ENCODE results near the gene COMMD2. TPM values are rescaled to one million over a fixed set of nuclear protein-coding genes. Genes with fewer than 3 reads are reported as not detected.

The COMMD2 gene
- total RNA-seq, 2 experiments from 2014 or later: 42.0 to 46.8 TPM

DNA sequence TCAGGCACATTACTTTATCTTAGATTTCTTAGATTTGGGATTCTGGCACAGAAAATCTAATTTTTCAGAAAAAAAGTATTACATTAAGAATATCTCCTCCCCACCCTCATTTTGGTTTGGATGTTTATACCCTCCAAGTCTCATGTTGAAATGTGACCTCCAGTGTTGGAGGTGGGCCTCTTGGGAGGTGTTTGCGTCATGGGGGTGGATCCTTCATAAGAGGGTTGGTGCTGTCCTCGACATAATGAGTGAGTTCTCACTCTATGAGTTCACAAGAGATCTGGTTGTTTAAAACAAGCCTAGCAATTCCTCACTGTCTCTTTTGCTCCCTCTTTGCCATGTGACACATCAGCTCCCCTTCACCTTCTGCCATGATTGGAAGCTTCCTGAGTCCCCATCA, 48.8 kb downstream of the COMMD2 start:
- CTCF ChIA-PET: no interaction called here
- intact Hi-C loops (cut with DNase I, micrococcal nuclease): no loop called here
- Histone ChIP-seq H3K4me3 (ENCODE audit: low read length) (no peak overlapping the region), H3K36me3 (ENCODE audit: insufficient read depth, low read length) (no peaks in the 10 kb centered on the region), H3K27me3 (ENCODE audit: control insufficient read depth in 1 of 2, insufficient read depth in 2 of 2, low read length in 2 of 2) (no peaks in the 10 kb centered on the region), H3K9me3 (ENCODE audit: control insufficient read depth in 1 of 2, insufficient read depth in 1 of 2, low read length in 2 of 2) (peaks cover 4 to 5% of the 10 kb centered on the region in 2 experiments), H3K27ac (ENCODE audit: low read depth in 1 of 2, low read length in 2 of 2) (no peak overlapping the region), H3K4me1 (ENCODE audit: insufficient read depth, low read length) (peaks cover 3% of the 10 kb centered on the region)
- Mint-ChIP-seq H3K27ac (no peak overlapping the region), H3K4me3 (no peak overlapping the region), H3K27me3 (no peaks in the 10 kb centered on the region), H3K4me1 (ENCODE audit: low read depth) (no peaks in the 10 kb centered on the region), H3K36me3 (ENCODE audit: low read depth) (peaks cover 4% of the 10 kb centered on the region), H3K9me3 (peaks cover 2% of the 10 kb centered on the region)
- no peak for DNase-seq
- ATAC-seq (ENCODE audit: poor library complexity): no peak
- TF ChIP-seq, protein P1, sequence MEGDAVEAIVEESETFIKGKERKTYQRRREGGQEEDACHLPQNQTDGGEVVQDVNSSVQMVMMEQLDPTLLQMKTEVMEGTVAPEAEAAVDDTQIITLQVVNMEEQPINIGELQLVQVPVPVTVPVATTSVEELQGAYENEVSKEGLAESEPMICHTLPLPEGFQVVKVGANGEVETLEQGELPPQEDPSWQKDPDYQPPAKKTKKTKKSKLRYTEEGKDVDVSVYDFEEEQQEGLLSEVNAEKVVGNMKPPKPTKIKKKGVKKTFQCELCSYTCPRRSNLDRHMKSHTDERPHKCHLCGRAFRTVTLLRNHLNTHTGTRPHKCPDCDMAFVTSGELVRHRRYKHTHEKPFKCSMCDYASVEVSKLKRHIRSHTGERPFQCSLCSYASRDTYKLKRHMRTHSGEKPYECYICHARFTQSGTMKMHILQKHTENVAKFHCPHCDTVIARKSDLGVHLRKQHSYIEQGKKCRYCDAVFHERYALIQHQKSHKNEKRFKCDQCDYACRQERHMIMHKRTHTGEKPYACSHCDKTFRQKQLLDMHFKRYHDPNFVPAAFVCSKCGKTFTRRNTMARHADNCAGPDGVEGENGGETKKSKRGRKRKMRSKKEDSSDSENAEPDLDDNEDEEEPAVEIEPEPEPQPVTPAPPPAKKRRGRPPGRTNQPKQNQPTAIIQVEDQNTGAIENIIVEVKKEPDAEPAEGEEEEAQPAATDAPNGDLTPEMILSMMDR (IDR thresholded peaks at IDR 0.05): no peak
- POLR2A ChIA-PET: no interaction called here

DNA sequence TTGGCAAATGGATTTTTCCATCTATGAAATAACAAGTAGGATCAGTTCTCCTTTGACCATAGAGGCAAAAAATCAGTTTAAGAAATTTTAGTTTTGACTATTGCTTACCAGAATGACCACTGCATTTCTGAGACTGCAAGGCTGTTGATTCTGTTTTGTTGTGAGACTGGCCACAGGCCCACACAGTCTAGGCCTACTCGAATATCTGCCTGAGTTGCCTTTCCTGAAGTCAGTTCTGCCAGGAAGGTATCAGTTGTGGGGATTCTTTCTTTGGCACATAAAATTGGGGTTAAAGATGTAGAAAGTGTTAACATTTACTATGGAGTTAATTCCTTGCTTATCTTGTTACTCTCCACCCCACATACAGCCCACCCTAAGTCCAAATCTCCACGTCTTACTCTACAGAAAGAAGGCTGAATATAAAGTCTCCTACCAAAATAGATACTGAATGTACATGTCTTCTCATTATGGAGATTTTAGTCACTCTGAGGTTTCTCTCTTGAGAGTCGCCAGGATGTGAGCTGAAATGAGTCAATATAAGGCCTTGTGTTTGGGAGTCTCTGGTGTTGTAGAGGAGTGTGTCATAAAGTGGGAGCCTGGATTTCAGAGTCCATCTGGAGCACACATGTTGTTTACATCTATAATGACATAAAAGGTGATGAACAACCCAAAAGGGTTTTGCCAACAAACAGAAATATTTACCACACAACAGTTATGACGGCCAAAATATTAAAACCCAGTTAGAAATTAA, 49.4 kb downstream of the COMMD2 start:
- Histone ChIP-seq H3K9me3 (ENCODE audit: control insufficient read depth in 1 of 2, insufficient read depth in 1 of 2, low read length in 2 of 2) (peaks cover 8 to 10% of the 10 kb centered on the region in 2 experiments), H3K27me3 (ENCODE audit: control insufficient read depth in 1 of 2, insufficient read depth in 2 of 2, low read length in 2 of 2) (no peaks in the 10 kb centered on the region), H3K36me3 (ENCODE audit: insufficient read depth, low read length) (no peaks in the 10 kb centered on the region), H3K4me1 (ENCODE audit: insufficient read depth, low read length) (peaks cover 3% of the 10 kb centered on the region), H3K27ac (ENCODE audit: low read depth in 1 of 2, low read length in 2 of 2) (no peak overlapping the region), H3K4me3 (ENCODE audit: low read length) (no peak overlapping the region)
- H3K36me3 Mint-ChIP-seq (ENCODE audit: low read depth): peaks cover 4% of the 10 kb centered on the region
- no peaks in the 10 kb centered on the region for H3K27me3 Mint-ChIP-seq
- ChIA-PET CTCF (no interaction called here), POLR2A (no interaction called here)
- H3K4me3 Mint-ChIP-seq: no peak overlapping the region
- DNase-seq (no peak), ATAC-seq (ENCODE audit: poor library complexity) (no peak)
- H3K4me1 Mint-ChIP-seq (ENCODE audit: low read depth): no peaks in the 10 kb centered on the region
- no peak overlapping the region for H3K27ac Mint-ChIP-seq
- intact Hi-C loops (cut with DNase I, micrococcal nuclease): no loop called here
- TF ChIP-seq, protein P1 (IDR thresholded peaks at IDR 0.05): no peak
- peaks cover 7% of the 10 kb centered on the region for H3K9me3 Mint-ChIP-seq

DNA sequence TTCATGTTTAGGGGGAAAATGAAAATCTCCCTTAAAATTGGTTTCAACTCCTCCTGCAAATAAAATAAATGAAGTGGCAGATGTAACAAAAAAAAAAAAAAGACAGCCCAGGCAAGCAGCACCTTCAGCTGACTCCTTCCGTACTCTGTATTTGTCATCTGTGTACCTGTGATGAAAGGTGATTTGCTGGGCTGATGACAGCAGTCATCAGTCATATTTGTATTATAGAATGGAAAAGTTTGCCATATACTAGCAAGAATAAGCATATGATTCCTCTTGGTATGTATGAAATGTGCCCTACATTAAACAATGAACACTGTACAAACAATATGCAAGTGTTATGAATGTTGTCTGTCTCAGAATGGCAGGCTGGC, 50.3 kb downstream of the COMMD2 start:
- TF ChIP-seq, protein P1 (IDR thresholded peaks at IDR 0.05): no peak
- POLR2A ChIA-PET: no interaction called here
- Histone ChIP-seq H3K27me3 (ENCODE audit: control insufficient read depth in 1 of 2, insufficient read depth in 2 of 2, low read length in 2 of 2) (no peaks in the 10 kb centered on the region), H3K9me3 (ENCODE audit: control insufficient read depth in 1 of 2, insufficient read depth in 1 of 2, low read length in 2 of 2) (peaks cover 10 to 11% of the 10 kb centered on the region in 2 experiments), H3K36me3 (ENCODE audit: insufficient read depth, low read length) (no peaks in the 10 kb centered on the region), H3K27ac (ENCODE audit: low read depth in 1 of 2, low read length in 2 of 2) (no peak overlapping the region), H3K4me3 (ENCODE audit: low read length) (peak overlapping the region; percentile 37), H3K4me1 (ENCODE audit: insufficient read depth, low read length) (peaks cover 3% of the 10 kb centered on the region)
- DNase-seq: peak in 2 of 14 experiments; percentile 3 to 25
- intact Hi-C loops (cut with DNase I, micrococcal nuclease): no loop called here
- Mint-ChIP-seq H3K36me3 (ENCODE audit: low read depth) (peaks cover 4% of the 10 kb centered on the region), H3K27me3 (no peaks in the 10 kb centered on the region), H3K9me3 (peaks cover 11% of the 10 kb centered on the region), H3K4me3 (peak overlapping the region; percentile 42), H3K27ac (no peak overlapping the region), H3K4me1 (ENCODE audit: low read depth) (no peaks in the 10 kb centered on the region)
- CTCF ChIA-PET: no interaction called here
- ATAC-seq (ENCODE audit: poor library complexity): peak; percentile 26
